Subcutaneous abdominal adipose tissue (tissue), 5 donors: ENCODE measurements around the gene MCRIP2.

Source experiments
- H3K27ac ChIP-seq: one replicate; pipeline ENCODE4 v1.7.0; 2013; ENCODE audit warnings: low read depth, mild to moderate bottlenecking, inconsistent platforms, low read length, moderate library complexity
- H3K27me3 ChIP-seq, 5 donors: one replicate each; pipeline ENCODE4 v1.7.0; 2013; ENCODE audit warnings: low read length in 5 of 5, inconsistent platforms in 1 of 5; ENCODE audit not compliant: control insufficient read depth in 5 of 5, insufficient read depth in 4 of 5
- H3K36me3 ChIP-seq, 5 donors: one replicate each; pipeline ENCODE4 v1.7.0; 2013; ENCODE audit warnings: low read length in 5 of 5; ENCODE audit not compliant: control insufficient read depth in 5 of 5, insufficient read depth in 5 of 5
- H3K4me1 ChIP-seq, 5 donors: one replicate each; pipeline ENCODE4 v1.7.0; 2013; ENCODE audit warnings: low read length in 5 of 5, mild to moderate bottlenecking in 3 of 5, moderate library complexity in 1 of 5; ENCODE audit not compliant: control insufficient read depth in 5 of 5, insufficient read depth in 5 of 5
- H3K4me3 ChIP-seq, 5 donors: one replicate each; pipeline ENCODE4 v1.7.0; 2013; ENCODE audit warnings: low read length in 5 of 5, low read depth in 1 of 5
- H3K9ac ChIP-seq, 5 donors: one replicate each; pipeline ENCODE4 v1.7.0; 2013; ENCODE audit warnings: low read length in 5 of 5, mild to moderate bottlenecking in 4 of 5, moderate library complexity in 3 of 5
- H3K9me3 ChIP-seq, 5 donors: one replicate each; pipeline ENCODE4 v1.7.0; 2013; ENCODE audit warnings: low read length in 5 of 5; ENCODE audit not compliant: control insufficient read depth in 5 of 5
- donor health status: healthy.
- donor health status: healthy.
- donor health status: healthy.
- donor health status: healthy.
- donor health status: healthy.

MCRIP2 gene

GRCh38 chr16:660132-660458, 18.5 kb downstream of the MCRIP2 start:
- Histone ChIP-seq H3K4me1 (peaks cover 0 to 14% (median 12%) of the 10 kb centered on the region in 5 donors), H3K4me3 (peak overlapping the region in 2 of 5 donors; percentile 45 to 49), H3K36me3 (peaks cover 0 to 24% (median 13%) of the 10 kb centered on the region in 5 donors), H3K9me3 (no peaks in the 10 kb centered on the region), H3K9ac (no peak overlapping the region), H3K27ac (no peak overlapping the region), H3K27me3 (no peaks in the 10 kb centered on the region)

DNA sequence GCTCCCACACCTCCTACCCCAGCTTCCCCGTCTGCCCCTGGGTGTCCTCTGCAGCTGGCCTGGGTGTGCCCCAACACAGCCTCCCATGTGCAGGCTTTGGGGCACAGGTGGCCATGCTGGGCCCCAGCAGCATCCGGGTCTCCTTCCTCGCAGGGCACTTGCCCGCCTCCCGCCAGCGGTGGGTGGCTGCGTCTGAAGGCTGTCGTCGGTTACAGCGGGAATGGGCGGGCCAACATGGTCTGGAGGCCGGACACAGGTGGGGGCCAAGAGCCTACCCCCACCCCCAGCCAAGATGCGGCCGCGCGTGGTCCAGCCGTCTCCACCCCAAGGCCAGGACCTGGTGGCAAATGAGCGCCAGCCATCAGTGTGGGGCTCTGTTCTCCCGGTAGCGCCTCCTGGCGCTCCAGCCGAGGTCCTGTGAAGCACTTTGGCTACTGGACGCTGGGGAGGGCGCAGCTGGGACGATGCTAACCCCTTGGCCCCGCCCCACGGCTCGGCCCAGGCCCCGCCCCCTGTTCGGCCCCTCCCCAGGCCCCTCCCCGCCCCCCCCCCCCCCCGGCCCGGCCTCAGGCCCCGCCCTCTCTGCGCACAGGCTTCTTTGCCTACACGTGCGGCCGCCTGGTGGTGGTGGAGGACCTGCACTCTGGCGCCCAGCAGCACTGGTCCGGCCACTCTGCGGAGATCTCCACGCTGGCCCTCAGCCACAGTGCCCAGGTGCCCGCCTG, 19.0 kb downstream of the MCRIP2 start:
- no peak overlapping the region for H3K27ac ChIP-seq
- no peaks in the 10 kb centered on the region for H3K9me3 ChIP-seq
- H3K36me3 ChIP-seq, result peaks cover 0 to 19% (median 8%) of the 10 kb centered on the region in 5 donors
- peak overlapping the region in 1 of 5 donors; percentile 64 for H3K9ac ChIP-seq
- H3K4me1 ChIP-seq, result peaks cover 0 to 14% (median 12%) of the 10 kb centered on the region in 5 donors
- peak overlapping the region in 2 of 5 donors; percentile 45 to 50 for H3K4me3 ChIP-seq
- H3K27me3 ChIP-seq, result no peaks in the 10 kb centered on the region

DNA sequence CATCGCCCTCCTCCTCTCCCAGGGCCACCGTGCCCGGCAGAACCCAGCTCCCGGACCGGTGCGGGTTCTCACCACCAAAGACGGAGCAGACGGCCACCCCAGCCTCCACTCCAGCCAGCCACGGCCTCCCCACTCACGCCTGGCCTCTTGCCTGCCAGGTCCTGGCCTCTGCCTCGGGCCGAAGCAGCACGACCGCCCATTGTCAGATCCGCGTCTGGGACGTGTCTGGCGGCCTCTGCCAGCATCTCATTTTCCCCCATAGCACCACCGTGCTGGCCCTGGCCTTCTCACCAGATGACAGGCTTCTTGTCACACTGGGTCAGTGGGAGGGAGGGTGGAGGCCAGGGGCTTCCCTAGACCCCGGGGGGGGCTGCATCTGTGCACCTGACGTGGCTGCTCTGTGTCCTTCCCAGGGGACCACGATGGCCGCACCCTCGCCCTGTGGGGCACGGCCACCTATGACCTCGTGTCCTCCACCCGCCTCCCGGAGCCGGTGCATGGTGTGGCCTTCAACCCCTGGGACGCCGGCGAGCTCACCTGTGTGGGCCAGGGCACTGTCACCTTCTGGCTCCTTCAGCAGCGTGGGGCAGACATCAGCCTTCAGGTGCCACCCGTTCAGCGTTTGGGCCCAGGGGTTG, 19.7 kb downstream of the MCRIP2 start:
- Histone ChIP-seq H3K9ac (peak overlapping the region in 1 of 5 donors; percentile 64), H3K27me3 (no peaks in the 10 kb centered on the region), H3K4me1 (peaks cover 0 to 14% (median 12%) of the 10 kb centered on the region in 5 donors), H3K36me3 (peaks cover 0 to 16% (median 5%) of the 10 kb centered on the region in 5 donors), H3K27ac (no peak overlapping the region), H3K4me3 (peak overlapping the region in 2 of 5 donors; percentile 29 to 50), H3K9me3 (no peaks in the 10 kb centered on the region)

DNA sequence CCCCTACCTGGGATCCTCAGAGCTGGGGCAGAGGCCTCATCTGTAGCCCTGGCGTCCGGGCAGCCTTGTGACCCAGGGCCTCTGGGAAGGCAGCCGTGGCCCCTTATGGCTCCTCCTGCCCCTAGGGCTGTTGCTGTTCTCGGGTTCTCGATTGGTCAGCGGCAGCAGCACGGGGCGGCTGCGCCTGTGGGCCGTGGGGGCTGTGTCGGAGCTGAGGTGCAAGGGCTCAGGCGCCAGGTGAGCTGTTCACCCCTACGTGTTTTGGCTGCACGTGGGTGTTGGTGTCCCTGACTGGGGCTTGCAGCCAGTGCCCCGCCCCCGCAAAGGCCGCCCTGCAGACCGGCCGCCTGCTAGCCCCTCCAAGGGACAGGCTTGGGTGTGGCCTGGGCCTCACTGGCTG, 20.5 kb downstream of the MCRIP2 start:
- Histone ChIP-seq H3K27me3 (no peaks in the 10 kb centered on the region), H3K36me3 (peaks cover 0 to 12% (median 0%) of the 10 kb centered on the region in 5 donors), H3K4me1 (peaks cover 0 to 16% (median 13%) of the 10 kb centered on the region in 5 donors), H3K9me3 (no peaks in the 10 kb centered on the region), H3K4me3 (no peak overlapping the region), H3K9ac (no peak overlapping the region), H3K27ac (no peak overlapping the region)

DNA sequence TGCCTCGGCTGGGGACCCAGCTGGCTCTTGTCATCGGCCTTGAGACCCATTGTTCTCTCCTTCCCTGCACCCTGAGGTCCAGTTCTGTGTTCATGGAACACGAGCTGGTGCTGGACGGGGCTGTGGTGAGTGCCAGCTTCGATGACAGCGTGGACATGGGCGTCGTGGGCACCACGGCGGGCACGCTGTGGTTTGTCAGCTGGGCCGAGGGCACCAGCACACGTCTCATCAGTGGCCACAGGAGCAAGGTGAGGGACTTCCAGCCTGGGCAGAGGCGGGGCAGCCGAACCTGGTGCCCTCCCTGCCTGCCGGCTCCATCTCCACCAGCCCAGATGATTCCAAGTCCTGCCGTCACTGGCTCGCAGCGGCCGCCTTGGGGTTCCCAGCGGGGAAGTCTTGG, 21.0 kb downstream of the MCRIP2 start:
- H3K27ac ChIP-seq, result no peak overlapping the region
- H3K4me3 ChIP-seq, result no peak overlapping the region
- peaks cover 0 to 12% (median 0%) of the 10 kb centered on the region in 5 donors for H3K36me3 ChIP-seq
- H3K9ac ChIP-seq, result no peak overlapping the region
- no peaks in the 10 kb centered on the region for H3K27me3 ChIP-seq
- peaks cover 2 to 21% (median 18%) of the 10 kb centered on the region in 5 donors for H3K4me1 ChIP-seq
- no peaks in the 10 kb centered on the region for H3K9me3 ChIP-seq

GRCh38 chr16:666572-666971, 24.9 kb downstream of the MCRIP2 start:
- no peak overlapping the region for H3K4me3 ChIP-seq
- H3K27ac ChIP-seq, result no peak overlapping the region
- no peak overlapping the region for H3K9ac ChIP-seq
- no peaks in the 10 kb centered on the region for H3K9me3 ChIP-seq
- peaks cover 2 to 26% (median 21%) of the 10 kb centered on the region in 5 donors for H3K4me1 ChIP-seq
- H3K27me3 ChIP-seq, result no peaks in the 10 kb centered on the region
- H3K36me3 ChIP-seq, result peaks cover 0 to 25% (median 24%) of the 10 kb centered on the region in 5 donors

GRCh38 chr16:667113-667779, 25.6 kb downstream of the MCRIP2 start:
- H3K27me3 ChIP-seq, result no peaks in the 10 kb centered on the region
- peak overlapping the region; percentile 62 for H3K27ac ChIP-seq
- H3K9ac ChIP-seq, result peak overlapping the region in 4 of 5 donors; percentile 10 to 85 (median 68)
- peak overlapping the region; percentile 17 to 80 (median 44) for H3K4me3 ChIP-seq
- H3K4me1 ChIP-seq, result peaks cover 2 to 24% (median 21%) of the 10 kb centered on the region in 5 donors
- H3K36me3 ChIP-seq, result peaks cover 0 to 32% (median 30%) of the 10 kb centered on the region in 5 donors
- no peaks in the 10 kb centered on the region for H3K9me3 ChIP-seq

DNA sequence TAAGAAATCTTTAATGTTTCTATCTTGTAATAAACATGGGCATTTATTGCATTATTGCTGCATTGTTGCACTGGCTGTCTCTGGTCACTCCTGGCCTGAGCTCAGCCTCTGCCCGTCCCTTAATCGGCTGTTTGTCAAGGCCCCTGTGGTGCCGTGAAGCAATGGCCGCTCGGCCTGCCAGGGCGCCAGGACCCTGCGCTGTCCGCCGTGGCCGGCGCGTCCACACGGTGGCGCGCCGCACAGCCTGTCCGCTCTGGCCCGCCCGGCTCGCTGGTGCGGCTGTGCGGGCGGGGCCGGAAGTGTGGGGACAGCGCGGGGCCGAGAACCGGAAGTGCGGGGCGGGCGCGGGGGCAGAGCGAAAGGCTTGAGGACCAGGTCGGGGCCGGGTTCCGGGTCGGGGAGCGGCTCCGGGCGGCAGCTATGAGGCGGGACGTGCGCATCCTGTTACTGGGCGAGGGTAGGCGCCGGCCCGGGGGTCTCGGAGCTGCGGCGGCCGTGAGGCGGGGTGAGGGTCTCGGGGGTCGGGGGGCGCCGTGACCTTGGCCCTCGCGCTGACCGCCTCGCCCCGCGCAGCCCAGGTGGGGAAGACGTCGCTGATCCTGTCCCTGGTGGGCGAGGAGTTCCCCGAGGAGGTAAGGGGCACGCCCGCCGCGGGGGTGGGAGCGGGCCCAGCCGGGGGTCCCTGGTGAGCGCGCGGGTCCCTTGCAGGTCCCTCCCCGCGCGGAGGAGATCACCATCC, 26.3 kb downstream of the MCRIP2 start, which contains the start of gene RHOT2:
Gene RHOT2 (plus strand): TSS at position 353 of the 739 bp plus-strand sequence. CDS start 68 bp downstream, at position 421.
- Histone ChIP-seq H3K27me3 (no peaks in the 10 kb centered on the region), H3K36me3 (peaks cover 0 to 39% (median 37%) of the 10 kb centered on the region in 5 donors), H3K4me3 (peak within 1 kb of the TSS; percentile 17 to 80 (median 75)), H3K9me3 (no peaks in the 10 kb centered on the region), H3K4me1 (peaks cover 2 to 24% (median 21%) of the 10 kb centered on the region in 5 donors), H3K9ac (peak within 1 kb of the TSS; percentile 26 to 96 (median 84)), H3K27ac (peak within 1 kb of the TSS; percentile 62)

DNA sequence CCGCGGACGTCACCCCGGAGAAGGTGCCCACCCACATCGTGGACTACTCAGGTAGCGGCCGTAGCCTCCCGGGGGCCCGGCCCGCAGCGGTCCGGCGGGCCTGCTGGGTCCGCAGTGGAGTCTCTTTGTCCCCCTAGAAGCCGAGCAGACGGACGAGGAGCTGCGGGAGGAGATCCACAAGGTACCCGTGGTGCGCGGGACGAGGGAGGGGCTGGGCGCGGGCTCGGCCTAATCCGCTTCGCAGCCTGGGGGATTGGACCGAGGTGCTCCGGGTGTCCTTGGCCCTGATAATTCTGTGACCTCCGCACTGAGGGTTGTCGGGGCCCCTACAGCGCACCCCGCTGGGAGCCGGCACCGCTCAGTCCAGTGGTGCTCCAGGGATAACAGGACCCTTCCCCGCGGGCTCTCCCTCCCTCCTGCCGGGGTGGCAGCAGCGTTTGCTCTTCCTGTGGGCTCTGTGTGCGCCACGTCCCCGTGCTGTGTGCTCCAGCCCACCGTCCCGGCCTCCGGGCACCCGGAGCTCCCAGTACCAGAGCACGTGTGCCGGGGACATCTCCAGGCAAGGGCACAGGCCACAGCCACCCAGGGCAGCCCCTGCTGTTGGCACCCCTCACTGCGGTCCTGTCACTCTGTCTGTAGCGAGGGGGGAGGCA, 27.0 kb downstream of the MCRIP2 start:
- peak overlapping the region; percentile 26 to 96 (median 84) for H3K9ac ChIP-seq

More for the DNA sequence above, 27.0 kb downstream of the MCRIP2 start:
- H3K36me3 ChIP-seq, result peaks cover 0 to 46% (median 44%) of the 10 kb centered on the region in 5 donors
- H3K9me3 ChIP-seq, result no peaks in the 10 kb centered on the region
- H3K27me3 ChIP-seq, result no peaks in the 10 kb centered on the region
- peak overlapping the region in 4 of 5 donors; percentile 67 to 80 (median 76) for H3K4me3 ChIP-seq
- H3K4me1 ChIP-seq, result peaks cover 2 to 24% (median 21%) of the 10 kb centered on the region in 5 donors
- peak overlapping the region; percentile 62 for H3K27ac ChIP-seq
